MCF 10A (cell line): ENCODE measurements around the gene RASA1. TPM values are rescaled to one million over a fixed set of nuclear protein-coding genes. Genes with fewer than 3 reads are reported as not detected.

ENCODE experiments used
- BruUV-seq: library from RNA; stranded (reverse); fragments of 400-500 nt; replicated peaks from 2 replicates; lab custom pipeline; 2021; lab: Mats Ljungman, UMichigan
- CTCF ChIA-PET: fragments of 300-600 bp; sonication (Branson Sonifier 250); formaldehyde crosslinking; extraction: SDS; loops from one replicate; lab custom pipeline; 2021; ENCODE audit warnings: antibody characterized with exemption, inconsistent platforms; lab: Yijun Ruan, JAX
- POLR2A ChIA-PET: fragments of 300-600, 350-650 bp; sonication (Branson Sonifier 250); formaldehyde crosslinking; extraction: SDS; loops from one replicate; lab custom pipeline; 2020; ENCODE audit warnings: antibody characterized with exemption, inconsistent platforms; lab: Yijun Ruan, JAX
- DNase-seq: peaks from one replicate; pipeline ENCODE4 v3.0.0-alpha.2; 2018; ENCODE audit not compliant: unreplicated experiment
- H3K27ac Mint-ChIP-seq: one replicate; pipeline ENCODE4 v1.8.0; 2022; ENCODE audit warnings: mild to moderate bottlenecking, low read depth, mixed read lengths; ENCODE audit not compliant: unreplicated experiment
- H3K27me3 Mint-ChIP-seq: one replicate; pipeline ENCODE4 v1.8.0; 2022; ENCODE audit warnings: mixed read lengths; ENCODE audit not compliant: insufficient read depth, unreplicated experiment
- H3K36me3 Mint-ChIP-seq: one replicate; pipeline ENCODE4 v1.8.0; 2022; ENCODE audit warnings: mild to moderate bottlenecking, moderate library complexity, mixed read lengths; ENCODE audit not compliant: insufficient read depth, unreplicated experiment
- H3K4me1 Mint-ChIP-seq: one replicate; pipeline ENCODE4 v1.8.0; 2022; ENCODE audit warnings: mixed read lengths; ENCODE audit not compliant: insufficient read depth, unreplicated experiment
- H3K4me3 Mint-ChIP-seq: one replicate; pipeline ENCODE4 v1.8.0; 2022; ENCODE audit warnings: mild to moderate bottlenecking, moderate library complexity, mixed read lengths; ENCODE audit not compliant: unreplicated experiment
- H3K9me3 Mint-ChIP-seq: one replicate; pipeline ENCODE4 v1.8.0; 2022; ENCODE audit warnings: mixed read lengths; ENCODE audit not compliant: unreplicated experiment
- intact Hi-C: fragments of 100-400 bp; cut with micrococcal nuclease; formaldehyde crosslinking; loops from 2 replicates; pipeline ENCODE4 v1.14.1; 2022
- total RNA-seq: library from RNA; stranded (reverse); gene quantifications from 2 replicates; pipeline ENCODE4 v1.2.3, GENCODE V29; 2022
- TF ChIP-seq, protein P1 (sequence below): fragments of 200-600 bp; IDR thresholded peaks from one replicate; pipeline ENCODE4 v1.8.0; 2022; ENCODE audit warnings: antibody characterized with exemption, mild to moderate bottlenecking; ENCODE audit not compliant: unreplicated experiment

Gene RASA1
- total RNA-seq, 1 experiment from 2014 or later: 68.6 TPM

DNA sequence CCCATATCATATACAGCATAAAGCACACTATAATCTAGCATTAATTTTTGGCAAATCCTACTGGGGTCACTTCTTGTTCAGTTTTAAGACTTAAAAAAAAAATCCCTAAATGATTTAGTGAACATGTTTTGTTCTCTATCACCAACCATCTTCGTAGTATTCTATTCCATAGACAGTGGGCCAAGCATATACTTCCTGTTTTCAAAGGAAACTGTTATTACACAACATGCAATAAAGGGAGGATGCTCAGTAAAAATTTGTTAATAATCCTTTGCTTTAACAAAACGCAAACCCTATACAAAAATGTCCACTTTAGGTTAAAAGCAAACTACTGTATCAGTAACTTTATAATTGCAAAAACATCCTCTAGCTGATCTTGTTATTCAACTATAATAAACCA is 132.0 kb downstream of the RASA1 start:
- DNase-seq: no peak
- peaks cover 3% of the 10 kb centered on the region for H3K4me1 Mint-ChIP-seq
- no peaks in the 10 kb centered on the region for H3K9me3 Mint-ChIP-seq
- intact Hi-C loops: loop anchor here (1.0 kb wide), 2 partner anchors 329 to 428 kb away; no protein-coding TSS in a partner anchor
- no peaks in the 10 kb centered on the region for H3K27me3 Mint-ChIP-seq
- ChIA-PET CTCF (interaction anchor here (0.5 to 4.7 kb wide), 17 partner anchors 8 to 435 kb away, joined by 3 to 38 read pairs (median 3); no protein-coding TSS in a partner anchor), POLR2A (interaction anchor here (0.9 to 2.7 kb wide), 5 partner anchors 9 to 330 kb away, joined by 3 to 16 read pairs (median 5); partner anchors contain the start of genes CCNH and RASA1)
- no peak overlapping the region for H3K4me3 Mint-ChIP-seq
- H3K36me3 Mint-ChIP-seq: peaks cover 89% of the 10 kb centered on the region
- BruUV-seq: no TSS peak
- TF ChIP-seq, protein P1, sequence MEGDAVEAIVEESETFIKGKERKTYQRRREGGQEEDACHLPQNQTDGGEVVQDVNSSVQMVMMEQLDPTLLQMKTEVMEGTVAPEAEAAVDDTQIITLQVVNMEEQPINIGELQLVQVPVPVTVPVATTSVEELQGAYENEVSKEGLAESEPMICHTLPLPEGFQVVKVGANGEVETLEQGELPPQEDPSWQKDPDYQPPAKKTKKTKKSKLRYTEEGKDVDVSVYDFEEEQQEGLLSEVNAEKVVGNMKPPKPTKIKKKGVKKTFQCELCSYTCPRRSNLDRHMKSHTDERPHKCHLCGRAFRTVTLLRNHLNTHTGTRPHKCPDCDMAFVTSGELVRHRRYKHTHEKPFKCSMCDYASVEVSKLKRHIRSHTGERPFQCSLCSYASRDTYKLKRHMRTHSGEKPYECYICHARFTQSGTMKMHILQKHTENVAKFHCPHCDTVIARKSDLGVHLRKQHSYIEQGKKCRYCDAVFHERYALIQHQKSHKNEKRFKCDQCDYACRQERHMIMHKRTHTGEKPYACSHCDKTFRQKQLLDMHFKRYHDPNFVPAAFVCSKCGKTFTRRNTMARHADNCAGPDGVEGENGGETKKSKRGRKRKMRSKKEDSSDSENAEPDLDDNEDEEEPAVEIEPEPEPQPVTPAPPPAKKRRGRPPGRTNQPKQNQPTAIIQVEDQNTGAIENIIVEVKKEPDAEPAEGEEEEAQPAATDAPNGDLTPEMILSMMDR: no peak
- no peak overlapping the region for H3K27ac Mint-ChIP-seq

DNA sequence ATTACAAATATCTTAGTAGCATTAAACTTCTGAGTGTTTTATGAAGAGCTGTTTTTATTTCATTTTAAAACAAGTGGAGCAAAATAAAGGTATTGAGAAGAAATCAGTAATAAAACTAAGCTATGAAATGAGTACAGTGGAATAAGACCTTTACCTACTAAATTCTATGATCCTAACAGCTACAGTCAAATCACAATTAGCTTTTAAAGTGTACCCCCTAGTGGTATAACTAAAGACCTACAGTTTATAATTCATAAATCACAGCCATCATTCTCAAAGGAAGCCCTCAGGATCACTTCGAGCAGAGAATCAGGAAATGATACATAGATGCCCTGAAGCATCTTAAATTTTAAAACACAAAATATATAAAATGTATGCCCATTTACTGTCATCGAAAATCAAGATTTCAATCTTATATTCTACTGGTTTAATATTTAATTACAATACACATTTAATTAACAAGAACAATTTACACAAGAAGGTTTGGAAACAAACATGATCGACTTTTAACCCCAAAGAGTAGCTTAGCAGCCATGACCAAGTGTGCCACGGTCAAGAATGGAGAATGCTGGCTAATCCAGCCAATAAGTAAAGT is 132.7 kb downstream of the RASA1 start:
- intact Hi-C loops: loop anchor here (1.0 kb wide), 2 partner anchors 330 to 429 kb away; no protein-coding TSS in a partner anchor
- POLR2A ChIA-PET: interaction anchor here (0.9 to 2.7 kb wide), 5 partner anchors 9 to 331 kb away, joined by 3 to 16 read pairs (median 5); partner anchors contain the start of genes CCNH and RASA1
- Mint-ChIP-seq H3K4me1 (peaks cover 2% of the 10 kb centered on the region), H3K9me3 (no peaks in the 10 kb centered on the region), H3K36me3 (peaks cover 84% of the 10 kb centered on the region), H3K27ac (no peak overlapping the region), H3K4me3 (no peak overlapping the region), H3K27me3 (no peaks in the 10 kb centered on the region)
- TF ChIP-seq, protein P1: peak; percentile 54
- no TSS peak for BruUV-seq
- CTCF ChIA-PET: interaction anchor here (0.5 to 4.7 kb wide), 17 partner anchors 8 to 436 kb away, joined by 3 to 38 read pairs (median 4); partner anchors contain the start of gene CCNH
- peak; percentile 46 for DNase-seq

DNA sequence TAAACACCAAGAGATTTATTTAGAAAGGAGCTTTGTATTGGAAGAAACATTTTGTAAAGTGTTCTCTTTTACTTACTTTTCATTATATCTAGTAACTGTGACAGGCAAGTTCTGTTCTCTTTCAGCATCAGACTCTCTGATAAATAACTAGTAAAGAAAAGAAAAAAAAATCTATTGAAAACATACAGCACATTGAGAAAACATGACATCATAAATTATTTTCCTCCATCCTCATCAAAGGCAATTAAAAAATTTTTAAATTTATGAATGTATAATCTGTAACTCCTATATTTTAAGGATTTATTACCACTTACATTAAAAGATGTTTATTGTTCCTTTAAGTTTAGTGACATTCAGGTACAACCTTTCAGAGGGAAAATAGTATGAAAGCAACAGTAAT is 133.9 kb downstream of the RASA1 start:
- peaks cover 84% of the 10 kb centered on the region for H3K36me3 Mint-ChIP-seq
- H3K4me1 Mint-ChIP-seq: peaks cover 14% of the 10 kb centered on the region
- no peaks in the 10 kb centered on the region for H3K27me3 Mint-ChIP-seq
- BruUV-seq: no TSS peak
- DNase-seq: no peak
- ChIA-PET POLR2A (interaction anchor here (0.7 to 2.7 kb wide), 2 partner anchors 10 to 878 kb away, joined by 3 to 16 read pairs; partner anchors contain the start of gene CCNH), CTCF (interaction anchor here (0.6 to 4.7 kb wide), 3 partner anchors 10 to 331 kb away, joined by 3 to 38 read pairs (median 4); no protein-coding TSS in a partner anchor)
- no peaks in the 10 kb centered on the region for H3K9me3 Mint-ChIP-seq
- H3K4me3 Mint-ChIP-seq: no peak overlapping the region
- TF ChIP-seq, protein P1: no peak
- intact Hi-C loops: no loop called here
- no peak overlapping the region for H3K27ac Mint-ChIP-seq

DNA sequence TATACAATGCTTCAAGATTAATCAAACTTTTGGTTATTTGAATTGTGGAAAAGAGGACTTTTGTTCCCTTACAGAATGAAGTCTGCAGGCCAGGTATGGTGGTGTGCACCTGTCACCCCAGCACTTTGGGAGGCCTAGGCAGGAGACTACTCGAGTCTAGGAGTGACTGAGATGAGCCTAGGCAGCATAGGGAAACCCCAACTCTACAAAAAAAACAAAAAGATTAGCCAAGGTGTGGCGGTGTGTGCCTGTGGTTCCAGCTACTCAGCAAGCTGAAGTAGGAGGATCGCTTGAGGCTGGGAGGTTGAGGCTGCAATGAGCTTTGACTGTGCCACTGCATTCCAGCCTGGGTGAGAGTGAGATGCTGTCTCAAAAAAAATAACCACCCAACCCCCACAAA is 135.7 kb downstream of the RASA1 start:
- H3K9me3 Mint-ChIP-seq: no peaks in the 10 kb centered on the region
- TF ChIP-seq, protein P1: no peak
- H3K4me1 Mint-ChIP-seq: peaks cover 19% of the 10 kb centered on the region
- POLR2A ChIA-PET: interaction anchor here (0.6 to 1.0 kb wide), 2 partner anchors 8 to 30 kb away, joined by 3 read pairs; no protein-coding TSS in a partner anchor
- H3K27ac Mint-ChIP-seq: no peak overlapping the region
- CTCF ChIA-PET: interaction anchor here (1.5 kb wide), 1 partner anchor 333 kb away, joined by 5 read pairs; no protein-coding TSS in a partner anchor
- peaks cover 84% of the 10 kb centered on the region for H3K36me3 Mint-ChIP-seq
- H3K27me3 Mint-ChIP-seq: no peaks in the 10 kb centered on the region
- no peak overlapping the region for H3K4me3 Mint-ChIP-seq
- BruUV-seq: no TSS peak
- no peak for DNase-seq
- intact Hi-C loops: no loop called here
